Hematopoietic multipotent progenitor cell treated with erythropoietin and hydrocortisone succinate and interleukin-3 and kit ligand, for 6 days (in vitro differentiated cells): Measurements from ENCODE around the gene SLC22A17.
A peak's percentile ranks its signal among the peaks of the same experiment; 100 is the strongest.
"Not testable (repeated sequence)": the region's sequence is repeated elsewhere in the genome, so short reads cannot be mapped to it uniquely, and the experiment has no call there.

Source experiments
- DNase-seq: peaks from one replicate; pipeline ENCODE4 v3.0.0-alpha.2; 2015

The SLC22A17 gene

GRCh38 chr14:23352506-23353432 is at the start of gene SLC22A17:
SLC22A17 (minus strand) TSS chr14:23352887.
- peak; percentile 61 for DNase-seq

GRCh38 chr14:23401291-23401690 is 48.6 kb upstream of the SLC22A17 start:
- no peak for DNase-seq

GRCh38 chr14:23400496-23401149 is 47.9 kb upstream of the SLC22A17 start:
- DNase-seq, result not testable (repeated sequence)

- DNase-seq, result no peak
Measured at GRCh38 chr14:23399591-23399990, 46.9 kb upstream of the SLC22A17 start.

GRCh38 chr14:23399136-23399535 is 46.4 kb upstream of the SLC22A17 start:
- DNase-seq, result no peak

GRCh38 chr14:23398348-23398747 is 45.7 kb upstream of the SLC22A17 start:
- no peak for DNase-seq

- DNase-seq, result no peak
Measured at GRCh38 chr14:23396781-23397407, 44.2 kb upstream of the SLC22A17 start.

- no peak for DNase-seq
Measured at GRCh38 chr14:23396126-23396525, 43.4 kb upstream of the SLC22A17 start.

- DNase-seq, result no peak
Measured at GRCh38 chr14:23392613-23393012, 39.9 kb upstream of the SLC22A17 start.

- DNase-seq, result not testable (repeated sequence)
Measured at GRCh38 chr14:23389871-23390270, 37.2 kb upstream of the SLC22A17 start.

- DNase-seq, result no peak
Measured at GRCh38 chr14:23389396-23389795, 36.7 kb upstream of the SLC22A17 start.

- no peak for DNase-seq
Measured at GRCh38 chr14:23388996-23389395, 36.3 kb upstream of the SLC22A17 start.

- DNase-seq, result no peak
Measured at GRCh38 chr14:23387916-23388882, 35.5 kb upstream of the SLC22A17 start.

- no peak for DNase-seq
Measured at GRCh38 chr14:23386999-23387398, 34.3 kb upstream of the SLC22A17 start.

- DNase-seq, result not testable (repeated sequence)
Measured at GRCh38 chr14:23386266-23386657, 33.6 kb upstream of the SLC22A17 start.

GRCh38 chr14:23385642-23386265 is 33.1 kb upstream of the SLC22A17 start:
- no peak for DNase-seq

GRCh38 chr14:23385244-23385641 is 32.6 kb upstream of the SLC22A17 start:
- no peak for DNase-seq

GRCh38 chr14:23384364-23385080 is 31.8 kb upstream of the SLC22A17 start:
- DNase-seq, result no peak

- no peak for DNase-seq
Measured at GRCh38 chr14:23382731-23383440, 30.2 kb upstream of the SLC22A17 start.

GRCh38 chr14:23382276-23382675 is 29.6 kb upstream of the SLC22A17 start:
- DNase-seq, result no peak

GRCh38 chr14:23381871-23382270 is 29.2 kb upstream of the SLC22A17 start:
- DNase-seq, result no peak
